Hepatocyte (in vitro differentiated cells): ENCODE data around the gene HAGH.

Experiments used
- CTCF ChIP-seq: fragments of 200-600 bp; sonication (generic); IDR thresholded peaks from 2 replicates; pipeline ENCODE4 v1.5.1; 2016; ENCODE audit warnings: antibody characterized with exemption, mild to moderate bottlenecking; ENCODE audit not compliant: poor library complexity
- EZH2 ChIP-seq: fragments of 200-600 bp; sonication (generic); IDR thresholded peaks from 2 replicates; pipeline ENCODE4 v1.6.1; 2016; ENCODE audit warnings: antibody characterized with exemption, mild to moderate bottlenecking, borderline replicate concordance
- EZH2phosphoT487 ChIP-seq: fragments of 200-600 bp; sonication (generic); IDR thresholded peaks from one replicate; pipeline ENCODE4 v1.6.1; 2018; ENCODE audit warnings: antibody characterized with exemption, mild to moderate bottlenecking, low read depth, moderate library complexity; ENCODE audit not compliant: unreplicated experiment, severe bottlenecking

GRCh38 chr16:1820946-1821290 lies 5.7 kb downstream of the HAGH start:
- TF ChIP-seq CTCF (no peak), EZH2phosphoT487 (no peak), EZH2 (no peak)
